Neural cell (in vitro differentiated cells): ENCODE results near the gene NECTIN1. TPM values are rescaled to one million over a fixed set of nuclear protein-coding genes. Genes with fewer than 3 reads are reported as not detected.

ENCODE experiments used
- H2AFZ ChIP-seq: fragments of 200-600, 300-800 bp; sonication (generic), shearing (Covaris generic); 2 replicates; pipeline ENCODE4 v1.6.0; 2014; ENCODE audit warnings: low read depth, mild to moderate bottlenecking, antibody characterized with exemption, low read length, moderate library complexity
- H3F3A ChIP-seq: fragments of 200-600 bp; shearing (Covaris generic); 2 replicates; pipeline ENCODE4 v1.6.1; 2016; ENCODE audit warnings: mild to moderate bottlenecking, moderate library complexity, mixed read lengths, antibody characterized with exemption, low read length; ENCODE audit not compliant: insufficient read depth, poor library complexity, severe bottlenecking
- H3K27ac ChIP-seq: fragments of 200-600, 300-800 bp; sonication (generic), shearing (Covaris generic); 2 replicates; pipeline ENCODE4 v1.5.1; 2014; ENCODE audit warnings: mild to moderate bottlenecking, low read length, moderate library complexity
- H3K27me3 ChIP-seq: fragments of 300-800, 200-600 bp; sonication (generic), shearing (Covaris generic); 2 replicates; pipeline ENCODE4 v1.6.0; 2014; ENCODE audit warnings: mild to moderate bottlenecking, low read depth, low read length, moderate library complexity; ENCODE audit not compliant: insufficient read depth
- H3K36me3 ChIP-seq: fragments of 300-800, 200-600 bp; sonication (generic), shearing (Covaris generic); 2 replicates; pipeline ENCODE4 v1.5.1; 2014; ENCODE audit warnings: mild to moderate bottlenecking, antibody characterized with exemption, low read length, moderate library complexity; ENCODE audit not compliant: insufficient read depth
- H3K4me2 ChIP-seq: fragments of 300-800, 200-600 bp; sonication (generic), shearing (Covaris generic); 2 replicates; pipeline ENCODE4 v1.6.0; 2014; ENCODE audit warnings: mild to moderate bottlenecking, low read length
- H3K4me3 ChIP-seq: fragments of 300-800, 200-600 bp; sonication (generic), shearing (Covaris generic); 2 replicates; pipeline ENCODE4 v1.5.1; 2014; ENCODE audit warnings: mild to moderate bottlenecking, low read length, moderate library complexity
- H3K79me2 ChIP-seq: fragments of 200-600 bp; shearing (Covaris generic); replicated peaks from 2 replicates; pipeline ENCODE4 v1.6.0; 2014; ENCODE audit warnings: mild to moderate bottlenecking, low read length, moderate library complexity; ENCODE audit not compliant: insufficient read depth
- H3K9ac ChIP-seq: fragments of 300-800, 200-600 bp; sonication (generic), shearing (Covaris generic); 2 replicates; pipeline ENCODE4 v1.6.1; 2016; ENCODE audit warnings: mild to moderate bottlenecking, low read length, mixed read lengths
- H3K9me2 ChIP-seq: fragments of 200-600 bp; shearing (Covaris generic); 2 replicates; pipeline ENCODE4 v1.6.1; 2016; ENCODE audit warnings: mild to moderate bottlenecking, low read length, mixed read lengths; ENCODE audit not compliant: insufficient read depth
- H3K9me3 ChIP-seq: fragments of 200-600, 300-800 bp; sonication (generic), shearing (Covaris generic); 2 replicates; pipeline ENCODE4 v1.6.1; 2016; ENCODE audit warnings: mild to moderate bottlenecking, mixed run types, low read length, moderate library complexity, mixed read lengths
- H4K20me1 ChIP-seq: fragments of 200-600 bp; shearing (Covaris generic); 2 replicates; pipeline ENCODE4 v1.6.1; 2016; ENCODE audit warnings: mild to moderate bottlenecking, mixed run types; ENCODE audit not compliant: insufficient read depth
- CTCF ChIP-seq: fragments of 450-650 bp; IDR thresholded peaks from 2 replicates; pipeline ENCODE4 v1.5.1; 2014; ENCODE audit warnings: antibody characterized with exemption, mild to moderate bottlenecking, moderate library complexity; ENCODE audit not compliant: poor library complexity, severe bottlenecking
- EP300 ChIP-seq: fragments of 450-650 bp; conservative IDR thresholded peaks from 2 replicates; pipeline ENCODE4 v1.6.1; 2014; ENCODE audit warnings: antibody characterized with exemption, mild to moderate bottlenecking, moderate library complexity; ENCODE audit not compliant: poor library complexity, severe bottlenecking
- EZH2 ChIP-seq: fragments of 200-600, 300-800 bp; shearing (Covaris generic), sonication (generic); IDR thresholded peaks from 2 replicates; pipeline ENCODE4 v1.6.1; 2014; ENCODE audit warnings: antibody characterized with exemption, low read length, borderline replicate concordance, mild to moderate bottlenecking; ENCODE audit not compliant: insufficient read depth, poor library complexity, severe bottlenecking
- MXI1 ChIP-seq: fragments of 450-650 bp; conservative IDR thresholded peaks from 2 replicates; pipeline ENCODE4 v1.6.1; 2014; ENCODE audit warnings: antibody characterized with exemption, mild to moderate bottlenecking; ENCODE audit not compliant: poor library complexity, severe bottlenecking
- POLR2AphosphoS5 ChIP-seq: IDR thresholded peaks from 2 replicates; pipeline ENCODE4 v1.6.1; 2012
- RAD21 ChIP-seq: fragments of 450-650 bp; conservative IDR thresholded peaks from 2 replicates; pipeline ENCODE4 v1.6.1; 2014; ENCODE audit warnings: antibody characterized with exemption, mild to moderate bottlenecking, moderate library complexity
- REST ChIP-seq: IDR thresholded peaks from 2 replicates; pipeline ENCODE4 v1.6.1; 2012; ENCODE audit warnings: borderline replicate concordance
- SMC3 ChIP-seq: fragments of 450-650 bp; conservative IDR thresholded peaks from 2 replicates; pipeline ENCODE4 v1.6.1; 2014; ENCODE audit warnings: antibody characterized with exemption, mild to moderate bottlenecking, moderate library complexity; ENCODE audit not compliant: poor library complexity
- TAF1 ChIP-seq: IDR thresholded peaks from 2 replicates; pipeline ENCODE4 v1.6.1; 2012; ENCODE audit warnings: low read depth
- polyA plus RNA-seq: library from polyadenylated mRNA; depleted of rRNA; stranded (reverse); fragments of >200 nt; gene quantifications from 2 replicates; pipeline ENCODE4 v1.2.3, GENCODE V29; 2014

NECTIN1 gene
- polyA plus RNA-seq, 1 donor from 2014 or later = 5.6 TPM

DNA sequence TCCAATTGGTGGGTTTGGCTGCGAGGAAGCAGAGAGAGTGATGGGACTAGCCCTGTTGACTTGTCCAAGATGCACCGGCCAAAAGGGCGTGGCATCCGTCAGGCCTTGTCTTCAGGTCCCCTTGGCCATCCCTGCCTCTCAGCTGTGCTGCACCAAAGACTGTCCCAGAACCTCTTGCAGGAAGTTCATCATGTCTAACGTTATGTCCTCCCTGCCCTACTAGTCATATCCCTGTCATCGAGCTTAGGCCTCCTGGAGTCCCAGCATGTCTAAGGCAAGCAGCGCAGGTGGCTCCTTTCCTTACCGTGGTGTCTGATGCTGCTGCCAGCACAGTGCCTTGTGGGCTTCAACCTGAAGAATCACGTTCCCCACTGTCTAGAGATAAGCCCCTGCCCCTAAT, 51.2 kb downstream of the NECTIN1 start:
- no peak for TF ChIP-seq SMC3
- TF ChIP-seq POLR2AphosphoS5 = no peak
- no peak for TF ChIP-seq RAD21
- no peak overlapping the region for H3K4me3 ChIP-seq
- no peak overlapping the region for H2AFZ ChIP-seq
- no peaks in the 10 kb centered on the region for H3K79me2 ChIP-seq
- peaks cover 6% of the 10 kb centered on the region for H3K9me3 ChIP-seq
- H3K36me3 ChIP-seq = peaks cover 12% of the 10 kb centered on the region
- H3K9me2 ChIP-seq = no peaks in the 10 kb centered on the region
- H3K27ac ChIP-seq = no peak overlapping the region
- H3K9ac ChIP-seq = no peak overlapping the region
- no peaks in the 10 kb centered on the region for H3K27me3 ChIP-seq
- no peaks in the 10 kb centered on the region for H4K20me1 ChIP-seq
- no peak overlapping the region for H3K4me2 ChIP-seq
- H3F3A ChIP-seq = no peaks in the 10 kb centered on the region

DNA sequence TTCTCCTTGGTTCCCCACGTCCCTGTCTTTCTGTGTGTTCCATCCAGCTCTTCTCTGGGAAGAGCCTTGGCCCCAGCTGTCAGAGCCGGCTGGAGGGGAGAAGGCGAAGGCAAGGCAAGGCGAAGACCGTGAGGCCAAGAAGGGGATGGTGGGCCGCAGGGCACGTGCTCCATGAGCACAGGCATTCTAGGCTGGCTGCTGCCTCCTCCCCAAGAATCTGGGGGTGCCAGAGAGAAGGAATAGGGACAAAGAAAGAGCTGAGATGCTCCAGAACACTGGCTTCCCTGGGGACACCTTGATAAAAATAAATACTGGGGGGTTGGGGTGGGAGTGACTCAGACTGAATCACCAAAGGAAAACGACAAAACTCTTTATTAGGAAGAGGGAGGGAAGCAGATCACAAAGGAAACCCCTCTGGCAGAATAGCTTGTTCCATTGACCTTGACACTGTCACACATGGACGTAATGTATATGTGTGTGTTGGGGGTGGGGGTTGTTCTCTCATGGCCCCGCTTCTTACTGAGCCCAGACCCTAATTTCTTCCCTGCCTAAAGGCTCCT, 52.5 kb downstream of the NECTIN1 start:
- H2AFZ ChIP-seq = no peak overlapping the region
- H3K9me3 ChIP-seq = peaks cover 6% of the 10 kb centered on the region
- no peaks in the 10 kb centered on the region for H4K20me1 ChIP-seq
- no peak overlapping the region for H3K4me2 ChIP-seq
- H3K9me2 ChIP-seq = no peaks in the 10 kb centered on the region
- H3K4me3 ChIP-seq = no peak overlapping the region
- no peak overlapping the region for H3K9ac ChIP-seq
- H3K27ac ChIP-seq = no peak overlapping the region
- H3F3A ChIP-seq = no peaks in the 10 kb centered on the region
- TF ChIP-seq SMC3 = no peak
- TF ChIP-seq RAD21 = no peak
- no peak for TF ChIP-seq REST
- TF ChIP-seq POLR2AphosphoS5 = no peak
- no peak for TF ChIP-seq EP300
- no peak for TF ChIP-seq EZH2
- no peak for TF ChIP-seq TAF1
- no peak for TF ChIP-seq CTCF
- TF ChIP-seq MXI1 = no peak
- H3K36me3 ChIP-seq = peaks cover 12% of the 10 kb centered on the region
- H3K79me2 ChIP-seq = no peaks in the 10 kb centered on the region
- no peaks in the 10 kb centered on the region for H3K27me3 ChIP-seq
